HG03025 (cell line): ENCODE measurements around the gene TRAF1.

Experiments
- ATAC-seq: cut with Tn5 transposase; IDR thresholded peaks from one replicate; pipeline ENCODE4 v1.9.1; 2021; ENCODE audit warnings: mild to moderate bottlenecking, moderate library complexity; ENCODE audit not compliant: unreplicated experiment, low FRiP score

The TRAF1 gene

DNA sequence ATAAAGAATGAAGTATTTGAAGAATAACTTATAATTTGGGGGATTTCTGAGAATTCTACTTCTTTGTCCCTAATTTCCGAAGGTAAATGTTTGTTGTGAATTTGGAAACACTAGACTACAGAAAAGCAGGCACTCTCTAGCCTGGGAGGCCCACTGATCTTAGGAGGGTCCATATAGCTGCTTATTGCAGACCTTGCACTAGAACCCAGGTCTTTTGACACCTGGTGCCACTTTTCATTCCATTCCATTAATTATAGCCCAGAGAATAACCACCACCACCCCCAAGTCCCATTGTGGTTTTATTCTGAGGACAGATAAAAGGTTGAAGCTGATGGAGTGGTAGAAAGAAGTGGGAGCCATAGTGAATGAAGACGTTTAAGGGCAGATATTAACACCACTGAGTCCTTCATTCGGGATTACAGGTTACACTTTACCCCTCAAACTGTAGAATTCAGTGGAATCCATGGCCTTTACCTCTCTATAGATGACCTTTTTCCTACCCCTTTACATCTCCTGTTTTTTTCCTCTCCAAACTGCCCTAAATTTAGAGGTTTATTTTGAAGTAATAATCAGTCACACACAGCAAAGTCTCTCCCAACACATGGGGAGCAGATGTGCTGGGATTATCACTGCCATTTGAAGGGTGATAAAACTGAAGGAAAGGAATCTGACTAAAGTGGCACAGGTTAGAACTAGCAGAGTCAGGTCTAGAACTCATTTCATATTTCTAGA is 71.8 kb downstream of the TRAF1 start:
- no peak for ATAC-seq

DNA sequence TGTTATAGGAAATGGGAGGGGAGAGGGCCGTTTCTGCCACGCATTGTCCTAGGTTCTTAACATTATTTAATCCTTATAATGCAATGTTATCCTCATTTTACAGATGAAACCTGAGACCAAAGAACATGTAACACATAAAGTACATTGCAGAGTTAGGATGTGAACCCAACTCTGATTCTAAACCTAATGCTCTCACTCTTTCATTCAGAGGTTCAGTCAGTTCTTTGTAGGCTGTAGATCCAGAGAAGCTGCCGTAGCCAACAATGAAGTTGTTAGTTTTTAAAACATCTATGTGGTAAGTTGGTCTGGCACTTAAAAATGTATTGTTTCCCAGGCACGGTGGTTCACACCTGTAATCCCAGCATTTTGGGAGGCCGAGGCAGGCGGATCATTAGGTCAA is 73.4 kb downstream of the TRAF1 start:
- ATAC-seq, result no peak
